ENCODE results near the gene MBD3L3. TPM values are rescaled to one million over a fixed set of nuclear protein-coding genes. Genes with fewer than 3 reads are reported as not detected.

The MBD3L3 gene
- polyA plus RNA-seq, 3 donors, result not detected

DNA sequence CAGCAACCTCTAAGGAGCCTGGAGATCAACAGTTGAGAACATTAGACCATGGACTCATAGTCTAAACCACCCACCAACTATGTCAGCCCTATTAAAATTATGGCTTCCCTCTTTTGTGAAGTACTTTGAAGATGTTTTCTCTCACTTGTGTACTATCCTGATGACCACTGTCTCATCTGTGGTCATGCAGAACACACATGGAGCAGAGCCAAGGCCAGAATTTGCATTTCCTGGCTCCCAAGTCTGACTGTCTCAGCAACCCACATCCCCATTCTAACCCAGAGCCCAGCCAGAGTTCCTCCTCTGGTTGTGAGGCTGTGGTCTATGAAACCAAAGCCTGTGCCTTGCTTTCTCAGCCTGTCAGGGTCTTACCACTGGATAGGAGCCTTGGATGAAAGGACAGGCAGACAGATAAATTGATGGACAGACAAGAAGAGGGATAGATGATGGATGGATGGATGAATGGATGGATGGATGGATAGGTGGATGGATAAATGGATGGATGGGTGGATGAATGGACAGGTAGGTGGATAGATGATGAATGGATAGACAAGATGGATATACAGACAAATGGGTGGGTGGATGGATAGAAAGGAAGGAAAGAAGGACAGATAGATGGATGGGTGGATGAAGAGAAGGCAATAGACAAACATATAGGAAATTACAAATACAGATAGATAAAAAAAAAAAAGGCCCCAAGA is 46.4 kb upstream of the MBD3L3 start:
- Histone ChIP-seq H3K4me2 (replicated peaks; ENCODE audit: extremely low read depth, low read length, poor library complexity, severe bottlenecking) (no peak overlapping the region), H3K36me3 (replicated peaks in 1 of 2; ENCODE audit: control insufficient read depth in 1 of 2, insufficient read depth in 2 of 2, low read length in 2 of 2) (no peaks in the 10 kb centered on the region), H3K79me2 (ENCODE audit: insufficient read depth, low read length) (no peaks in the 10 kb centered on the region), H3K27ac (ENCODE audit: low read depth in 1 of 2, low read length in 2 of 2) (no peak overlapping the region), H2AFZ (ENCODE audit: insufficient read depth, low read depth, low read length, poor library complexity, severe bottlenecking) (no peak overlapping the region), H3K4me1 (ENCODE audit: control insufficient read depth in 1 of 2, insufficient read depth in 2 of 2, low read length in 2 of 2) (peaks cover 23 to 31% of the 10 kb centered on the region in 2 donors), H3K27me3 (ENCODE audit: control insufficient read depth in 2 of 2, insufficient read depth in 2 of 2, low read length in 2 of 2) (no peaks in the 10 kb centered on the region), H3K9me3 (replicated peaks in 1 of 2; ENCODE audit: control insufficient read depth in 1 of 2, insufficient read depth in 1 of 2, low read length in 2 of 2) (no peaks in the 10 kb centered on the region), H3K9ac (ENCODE audit: insufficient read depth, low read length, poor library complexity, severe bottlenecking) (no peak overlapping the region), H4K20me1 (ENCODE audit: insufficient read depth, low read length) (no peaks in the 10 kb centered on the region), H3K4me3 (replicated peaks in 1 of 3; ENCODE audit: low read depth in 2 of 3, low read length in 3 of 3) (no peak overlapping the region)
- intact Hi-C loops (cut with micrococcal nuclease), result loop anchor here in 1 of 2 donors (5.0 kb wide), 1 partner anchor 237 kb away; no protein-coding TSS in a partner anchor
- Mint-ChIP-seq H3K9me3 (no peaks in the 10 kb centered on the region), H3K4me1 (peaks cover 2% of the 10 kb centered on the region), H3K4me3 (no peak overlapping the region), H3K36me3 (no peaks in the 10 kb centered on the region), H3K27me3 (ENCODE audit: low read depth in 3 of 3) (peaks cover 4 to 10% (median 10%) of the 10 kb centered on the region in 3 donors), H3K27ac (no peak overlapping the region)
- TF ChIP-seq, protein P1, sequence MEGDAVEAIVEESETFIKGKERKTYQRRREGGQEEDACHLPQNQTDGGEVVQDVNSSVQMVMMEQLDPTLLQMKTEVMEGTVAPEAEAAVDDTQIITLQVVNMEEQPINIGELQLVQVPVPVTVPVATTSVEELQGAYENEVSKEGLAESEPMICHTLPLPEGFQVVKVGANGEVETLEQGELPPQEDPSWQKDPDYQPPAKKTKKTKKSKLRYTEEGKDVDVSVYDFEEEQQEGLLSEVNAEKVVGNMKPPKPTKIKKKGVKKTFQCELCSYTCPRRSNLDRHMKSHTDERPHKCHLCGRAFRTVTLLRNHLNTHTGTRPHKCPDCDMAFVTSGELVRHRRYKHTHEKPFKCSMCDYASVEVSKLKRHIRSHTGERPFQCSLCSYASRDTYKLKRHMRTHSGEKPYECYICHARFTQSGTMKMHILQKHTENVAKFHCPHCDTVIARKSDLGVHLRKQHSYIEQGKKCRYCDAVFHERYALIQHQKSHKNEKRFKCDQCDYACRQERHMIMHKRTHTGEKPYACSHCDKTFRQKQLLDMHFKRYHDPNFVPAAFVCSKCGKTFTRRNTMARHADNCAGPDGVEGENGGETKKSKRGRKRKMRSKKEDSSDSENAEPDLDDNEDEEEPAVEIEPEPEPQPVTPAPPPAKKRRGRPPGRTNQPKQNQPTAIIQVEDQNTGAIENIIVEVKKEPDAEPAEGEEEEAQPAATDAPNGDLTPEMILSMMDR (IDR thresholded peaks at IDR 0.05), result no peak
- DNase-seq, result peak; percentile 30 to 44 (median 41)

DNA sequence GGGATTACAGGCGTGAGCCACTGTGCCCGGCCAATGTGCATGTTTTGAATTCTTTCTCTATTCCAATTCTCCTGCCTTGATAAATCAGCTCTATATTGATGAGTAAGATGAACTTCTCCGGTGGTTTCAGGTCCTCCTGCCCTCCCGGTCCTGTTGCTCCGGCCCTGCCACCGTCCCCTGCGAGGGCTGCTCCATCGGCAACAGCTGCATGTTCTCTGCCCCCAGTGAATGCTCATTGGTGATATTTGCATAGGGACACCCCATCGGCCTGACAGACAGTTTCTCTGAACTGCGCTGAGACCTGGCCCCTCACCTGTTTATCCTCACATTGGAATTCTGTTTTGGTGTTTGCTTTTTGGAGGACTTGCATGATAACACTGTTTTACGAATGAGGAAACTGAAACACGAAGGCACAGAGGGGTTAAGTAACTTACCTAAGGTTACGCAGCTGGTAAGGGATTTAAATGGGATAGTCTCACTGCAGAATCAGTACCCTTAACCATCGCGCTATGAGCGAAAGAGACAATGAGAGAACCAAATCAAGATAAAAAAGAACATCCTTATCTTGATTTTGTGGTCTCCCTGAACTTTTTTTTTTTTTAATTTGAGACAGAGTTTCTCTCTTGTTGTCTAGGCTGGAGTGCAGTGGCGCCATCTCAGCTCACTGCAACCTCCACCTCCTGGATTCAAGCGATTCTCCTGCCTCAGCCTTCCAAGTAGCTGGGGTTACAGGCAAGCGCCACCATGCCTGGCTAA is 43.2 kb upstream of the MBD3L3 start:
- 80% methylated on average over 6 of the region's 19 CpGs for WGBS (ENCODE audit: insufficient coverage)
- H3K9me3 Mint-ChIP-seq, result peaks cover 11 to 22% (median 18%) of the 10 kb centered on the region in 7 donors
- no peak overlapping the region for H3K4me2 ChIP-seq (replicated peaks; ENCODE audit: extremely low read depth, low read length, poor library complexity, severe bottlenecking)

More for the DNA sequence above, 43.2 kb upstream of the MBD3L3 start:
- TF ChIP-seq, protein P1 (IDR thresholded peaks at IDR 0.05), result no peak
- Mint-ChIP-seq H3K27ac (no peak overlapping the region), H3K36me3 (peaks cover 0 to under 1% of the 10 kb centered on the region in 2 donors), H3K27me3 (ENCODE audit: low read depth in 3 of 3) (peaks cover 4 to 11% (median 7%) of the 10 kb centered on the region in 3 donors), H3K4me3 (peak overlapping the region in 1 of 2 donors; percentile 32), H3K4me1 (peaks cover 14% of the 10 kb centered on the region)
- Histone ChIP-seq H3K4me1 (ENCODE audit: control insufficient read depth in 1 of 2, insufficient read depth in 2 of 2, low read length in 2 of 2) (peaks cover 30 to 46% of the 10 kb centered on the region in 2 donors), H4K20me1 (ENCODE audit: insufficient read depth, low read length) (no peaks in the 10 kb centered on the region), H3K27me3 (ENCODE audit: control insufficient read depth in 2 of 2, insufficient read depth in 2 of 2, low read length in 2 of 2) (no peaks in the 10 kb centered on the region), H3K9ac (ENCODE audit: insufficient read depth, low read length, poor library complexity, severe bottlenecking) (no peak overlapping the region), H3K79me2 (ENCODE audit: insufficient read depth, low read length) (no peaks in the 10 kb centered on the region), H3K27ac (ENCODE audit: low read depth in 1 of 2, low read length in 2 of 2) (no peak overlapping the region), H2AFZ (ENCODE audit: insufficient read depth, low read depth, low read length, poor library complexity, severe bottlenecking) (no peak overlapping the region), H3K9me3 (replicated peaks in 1 of 2; ENCODE audit: control insufficient read depth in 1 of 2, insufficient read depth in 1 of 2, low read length in 2 of 2) (peaks cover 9 to 16% of the 10 kb centered on the region in 2 donors), H3K4me3 (replicated peaks in 1 of 3; ENCODE audit: low read depth in 2 of 3, low read length in 3 of 3) (no peak overlapping the region), H3K36me3 (replicated peaks in 1 of 2; ENCODE audit: control insufficient read depth in 1 of 2, insufficient read depth in 2 of 2, low read length in 2 of 2) (no peaks in the 10 kb centered on the region)
- DNase-seq, result no peak
- intact Hi-C loops (cut with micrococcal nuclease), result loop anchor here in 1 of 2 donors (5.0 kb wide), 1 partner anchor 241 kb away; no protein-coding TSS in a partner anchor
